Measurements from ENCODE around the gene SEMA4C.
A peak's percentile ranks its signal among the peaks of the same experiment; 100 is the strongest.

Gene SEMA4C

GRCh38 chr2:96822786-96823185 is 47.1 kb downstream of the SEMA4C start:
- no peak for DNase-seq (ENCODE audit: low read depth in 2 of 2)

GRCh38 chr2:96821113-96821675 is 48.7 kb downstream of the SEMA4C start:
- no peak for DNase-seq (ENCODE audit: low read depth in 2 of 2)

- DNase-seq (ENCODE audit: low read depth in 2 of 2): no peak
Observed at GRCh38 chr2:96819876-96820511, 49.9 kb downstream of the SEMA4C start.

- no peak for DNase-seq (ENCODE audit: low read depth in 2 of 2)
Observed at GRCh38 chr2:96819128-96819875, 50.6 kb downstream of the SEMA4C start.

GRCh38 chr2:96817882-96818281 is 52.0 kb downstream of the SEMA4C start:
- DNase-seq (ENCODE audit: low read depth in 2 of 2): no peak

GRCh38 chr2:96816836-96817702 is 52.8 kb downstream of the SEMA4C start:
- no peak for DNase-seq (ENCODE audit: low read depth in 2 of 2)

- peak; percentile 93 to 95 for DNase-seq (ENCODE audit: low read depth in 2 of 2)
Observed at GRCh38 chr2:96816127-96816835, 53.6 kb downstream of the SEMA4C start, which contains the start of gene CNNM3. CNNM3 (plus strand) TSS chr2:96816268; CDS start chr2:96816278, 10 bp downstream.

- no peak for DNase-seq (ENCODE audit: low read depth in 2 of 2)
Observed at GRCh38 chr2:96815326-96816126, 54.4 kb downstream of the SEMA4C start.

GRCh38 chr2:96813656-96814055 is 56.2 kb downstream of the SEMA4C start:
- no peak for DNase-seq (ENCODE audit: low read depth in 2 of 2)

- DNase-seq (ENCODE audit: low read depth in 2 of 2): no peak
Observed at GRCh38 chr2:96811917-96812316, 58.0 kb downstream of the SEMA4C start.

- DNase-seq (ENCODE audit: low read depth in 2 of 2): no peak
Observed at GRCh38 chr2:96810783-96811192, 59.1 kb downstream of the SEMA4C start.

GRCh38 chr2:96809951-96810782 is 59.7 kb downstream of the SEMA4C start:
- DNase-seq (ENCODE audit: low read depth in 2 of 2): no peak
